ENCODE measurements around the gene CCM2.
"Not testable (repeated sequence)": the region's sequence is repeated elsewhere in the genome, so short reads cannot be mapped to it uniquely, and the experiment has no call there.

Gene CCM2

GRCh38 chr7:45106820-45107219 is 106.8 kb downstream of the CCM2 start:
- no peak for TF ChIP-seq CTCF (IDR thresholded peaks at IDR 0.05; ENCODE audit: low read depth, low read length)
- H3K4me3 ChIP-seq (ENCODE audit: low read depth, low read length) = no peak overlapping the region

- no peak for TF ChIP-seq CTCF (IDR thresholded peaks at IDR 0.05; ENCODE audit: low read depth, low read length)
- no peak overlapping the region for H3K4me3 ChIP-seq (ENCODE audit: low read depth, low read length)
Measured at GRCh38 chr7:45107356-45107755, 107.4 kb downstream of the CCM2 start.

GRCh38 chr7:45108863-45109262 is 108.9 kb downstream of the CCM2 start:
- TF ChIP-seq CTCF (IDR thresholded peaks at IDR 0.05; ENCODE audit: low read depth, low read length) = no peak
- no peak overlapping the region for H3K4me3 ChIP-seq (ENCODE audit: low read depth, low read length)

- peak within 1 kb of the TSS; percentile 68 for H3K4me3 ChIP-seq (ENCODE audit: low read depth, low read length)
- TF ChIP-seq CTCF (IDR thresholded peaks at IDR 0.05; ENCODE audit: low read depth, low read length) = 0 out of 2 replicates have a peak, but pooled peaks have one; percentile 16
Measured at GRCh38 chr7:45111298-45112223, 111.6 kb downstream of the CCM2 start, which contains the start of gene TBRG4. Gene TBRG4, minus strand, starts transcription at chr7:45111697. Its CDS starts 2,460 bp downstream, at chr7:45109237.

- no peak overlapping the region for H3K4me3 ChIP-seq (ENCODE audit: low read depth, low read length)
- no peak for TF ChIP-seq CTCF (IDR thresholded peaks at IDR 0.05; ENCODE audit: low read depth, low read length)
Measured at GRCh38 chr7:45112648-45113047, 112.6 kb downstream of the CCM2 start.

- H3K4me3 ChIP-seq (ENCODE audit: low read depth, low read length) = not testable (repeated sequence)
Measured at GRCh38 chr7:45114257-45114656, 114.3 kb downstream of the CCM2 start.

- no peak overlapping the region for H3K4me3 ChIP-seq (ENCODE audit: low read depth, low read length)
- no peak for TF ChIP-seq CTCF (IDR thresholded peaks at IDR 0.05; ENCODE audit: low read depth, low read length)
Measured at GRCh38 chr7:45114926-45115325, 114.9 kb downstream of the CCM2 start.

Data from WI38 (cell line).